K562 (cell line): ENCODE measurements around the gene ATAD3B. TPM values are rescaled to one million over a fixed set of nuclear protein-coding genes. Genes with fewer than 3 reads are reported as not detected.
"Not testable (repeated sequence)": the region's sequence is repeated elsewhere in the genome, so short reads cannot be mapped to it uniquely, and the experiment has no call there.

ENCODE experiments used
- ATAC-seq: fragments of 200-7000 bp; cut with Tn5 transposase; 3 replicates; pipeline ENCODE4 v1.9.1; 2020; ENCODE audit warnings: moderate library complexity
- BruUV-seq: library from RNA; stranded (reverse); fragments of 400-500 nt; replicated peaks from 2 replicates; lab custom pipeline; 2021; lab: Mats Ljungman, UMichigan
- CTCF ChIA-PET: fragments of 300-600 bp; formaldehyde crosslinking; extraction: SDS; loops from one replicate; lab custom pipeline; 2021; ENCODE audit warnings: low intra/inter-chr PET ratio; lab: Yijun Ruan, JAX
- POLR2A ChIA-PET: fragments of 300-600, 350-650 bp; sonication (Branson Sonifier 250); formaldehyde crosslinking; extraction: SDS; loops from one replicate; lab custom pipeline; 2021; ENCODE audit warnings: antibody characterized with exemption, inconsistent platforms; lab: Yijun Ruan, JAX
- DNase-seq, 4 experiments: peaks; one replicate each; pipeline versions ENCODE4 v3.0.0 to v3.0.0-alpha.2; 2011 to 2018; ENCODE audit warnings: low spot score in 3 of 4, mixed read lengths in 3 of 4; ENCODE audit errors: extremely low read depth in 1 of 4
- FAIRE-seq: peaks from 2 replicates; lab custom pipeline; 2011; peaks lifted over from hg19 to GRCh38; lab: Jason Lieb, UNC
- H2AFZ ChIP-seq: 2 replicates; pipeline ENCODE4 v1.6.0; 2011; ENCODE audit warnings: low read depth, low read length, control low read depth, inconsistent platforms
- H3K27ac ChIP-seq: fragments of 200-600 bp; 3 replicates; pipeline ENCODE4 v1.8.0; 2011; ENCODE audit warnings: low read depth, mild to moderate bottlenecking, control low read depth, inconsistent platforms, low read length, moderate library complexity, mixed read lengths; ENCODE audit errors: extremely low read depth
- H3K27me3 ChIP-seq, 2 experiments: fragments of 300-600 bp in 1 of 2; 2 replicates in 1 of 2; 3 replicates in 1 of 2; pipeline versions ENCODE4 v1.6.0 to v1.8.0; 2011; ENCODE audit warnings: inconsistent platforms in 2 of 2, low read length in 2 of 2, mild to moderate bottlenecking in 1 of 2, mixed read lengths in 1 of 2, moderate library complexity in 1 of 2; ENCODE audit not compliant: control insufficient read depth in 2 of 2, insufficient read depth in 2 of 2
- H3K36me3 ChIP-seq: fragments of 300-600 bp; 3 replicates; pipeline ENCODE4 v1.8.0; 2011; ENCODE audit warnings: mild to moderate bottlenecking, low read length, inconsistent platforms; ENCODE audit not compliant: control insufficient read depth, insufficient read depth
- H3K4me1 ChIP-seq, 2 experiments: fragments of 200-600 bp in 1 of 2; replicated peaks in 1 of 2; 2 replicates in 1 of 2; 3 replicates in 1 of 2; pipeline versions ENCODE4 v1.5.1 to v1.8.0; 2011; ENCODE audit warnings: inconsistent platforms in 2 of 2, low read length in 2 of 2, mild to moderate bottlenecking in 1 of 2, mixed read lengths in 1 of 2, moderate library complexity in 1 of 2; ENCODE audit not compliant: control insufficient read depth in 2 of 2, insufficient read depth in 2 of 2
- H3K4me2 ChIP-seq: 2 replicates; pipeline ENCODE4 v1.6.1; 2011; ENCODE audit warnings: low read length, control low read depth, inconsistent platforms, mixed read lengths; ENCODE audit not compliant: insufficient read depth
- H3K4me3 ChIP-seq: fragments of 200-600 bp; sonication (generic), shearing (Covaris generic); 2 replicates; pipeline ENCODE4 v1.5.1; 2016; ENCODE audit warnings: control low read depth, inconsistent platforms
- H3K79me2 ChIP-seq: fragments of 200-600 bp; 3 replicates; pipeline ENCODE4 v1.8.0; 2011; ENCODE audit warnings: low read length, inconsistent platforms; ENCODE audit not compliant: control insufficient read depth, insufficient read depth
- H3K9ac ChIP-seq, 2 experiments: 2 replicates each; pipeline versions ENCODE4 v1.6.0 to v1.6.1; 2011; ENCODE audit warnings: low read depth in 2 of 2, low read length in 2 of 2, control low read depth in 1 of 2, inconsistent platforms in 1 of 2, mild to moderate bottlenecking in 1 of 2, mixed read lengths in 1 of 2; ENCODE audit not compliant: insufficient read depth in 1 of 2
- H3K9me1 ChIP-seq: one replicate; pipeline ENCODE4 v1.6.0; 2011; ENCODE audit warnings: inconsistent platforms, mild to moderate bottlenecking, low read length, moderate library complexity; ENCODE audit not compliant: control insufficient read depth, insufficient read depth
- H3K9me3 ChIP-seq: replicated peaks from 2 replicates; pipeline ENCODE4 v1.5.1; 2011; ENCODE audit warnings: low read depth, low read length, inconsistent platforms; ENCODE audit not compliant: control insufficient read depth, insufficient read depth
- H4K20me1 ChIP-seq: replicated peaks from 2 replicates; pipeline ENCODE4 v1.6.1; 2011; ENCODE audit warnings: low read length, inconsistent platforms, mixed read lengths; ENCODE audit not compliant: control insufficient read depth, insufficient read depth
- ZFP36 ChIP-seq: fragments of 150-350 bp; IDR thresholded peaks from 2 replicates; pipeline ENCODE4 v1.6.1; 2018; ENCODE audit warnings: low read length, low read depth; ENCODE audit not compliant: partially characterized antibody
- WGBS: fragments of 100-300 bp; shearing (Covaris generic); methylation state at CpG from one replicate; pipeline ENCODE4 v1.1.6; 2016; ENCODE audit warnings: low coverage, mixed read lengths; ENCODE audit not compliant: insufficient coverage; ENCODE audit errors: missing lambda C conversion rate; 5-methylcytosine and 5-hydroxymethylcytosine counted together
- in situ Hi-C: fragments of 300-500 bp; cut with MboI; formaldehyde crosslinking; loops from 4 replicates; pipeline ENCODE4 v1.15.0; 2018; ENCODE audit warnings: inconsistent platforms, mixed read lengths
- intact Hi-C: fragments of 100-400 bp; cut with micrococcal nuclease; formaldehyde crosslinking; loops from 2 replicates; pipeline ENCODE4 v1.14.2; 2022
- polyA plus RNA-seq, 8 experiments: library from polyadenylated mRNA; depleted of rRNA in 4 of 8; stranded (reverse) in 5 of 8; unstranded in 3 of 8; fragments of >200 nt; fragmentation: Nextera tagmentation in 2 of 8; fragmentation: Illumina TruSeq in 1 of 8; extraction: Ambion mirVana in 2 of 8; extraction: Trizol in 1 of 8; gene quantifications; 2 replicates each; pipeline versions ENCODE4 v1.2.1 to v1.2.3, GENCODE V29; 2011 to 2014; ENCODE audit warnings: inconsistent platforms in 1 of 8, missing spikeins in 1 of 8
- total RNA-seq, 7 experiments: library from RNA; depleted of rRNA in 6 of 7; stranded (reverse); fragments of >200 nt in 6 of 7; fragmentation: Illumina TruSeq in 2 of 7; extraction: Trizol in 2 of 7; gene quantifications; 2 replicates each; pipeline versions ENCODE4 v1.2.1 to v1.2.3, GENCODE V29; 2011 to 2021; ENCODE audit warnings: low replicate concordance in 1 of 7
- TF ChIP-seq, protein P1 (sequence below): fragments of 450-650 bp; formaldehyde crosslinking; IDR thresholded peaks from 2 replicates; pipeline ENCODE4 v1.4.0; 2020; ENCODE audit warnings: mild to moderate bottlenecking
- TF ChIP-seq, protein P2 (sequence below): fragments of 200-400 bp; formaldehyde crosslinking; IDR thresholded peaks from 2 replicates; pipeline ENCODE4 v1.6.1; 2017; ENCODE audit warnings: mild to moderate bottlenecking, low read depth, low read length, moderate library complexity

Gene ATAD3B
- total and polyA plus RNA-seq, 9 of the 15 experiments (the other 6 are each of a cell fraction or from before 2014, with no cell fraction given) = 0.07 to 113 (median 27.7) TPM

- TF ChIP-seq, protein P1, sequence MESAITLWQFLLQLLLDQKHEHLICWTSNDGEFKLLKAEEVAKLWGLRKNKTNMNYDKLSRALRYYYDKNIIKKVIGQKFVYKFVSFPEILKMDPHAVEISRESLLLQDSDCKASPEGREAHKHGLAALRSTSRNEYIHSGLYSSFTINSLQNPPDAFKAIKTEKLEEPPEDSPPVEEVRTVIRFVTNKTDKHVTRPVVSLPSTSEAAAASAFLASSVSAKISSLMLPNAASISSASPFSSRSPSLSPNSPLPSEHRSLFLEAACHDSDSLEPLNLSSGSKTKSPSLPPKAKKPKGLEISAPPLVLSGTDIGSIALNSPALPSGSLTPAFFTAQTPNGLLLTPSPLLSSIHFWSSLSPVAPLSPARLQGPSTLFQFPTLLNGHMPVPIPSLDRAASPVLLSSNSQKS (CRISPR knock-in tag) = no peak
- TF ChIP-seq ZFP36 = no peak
- TF ChIP-seq, protein P2, sequence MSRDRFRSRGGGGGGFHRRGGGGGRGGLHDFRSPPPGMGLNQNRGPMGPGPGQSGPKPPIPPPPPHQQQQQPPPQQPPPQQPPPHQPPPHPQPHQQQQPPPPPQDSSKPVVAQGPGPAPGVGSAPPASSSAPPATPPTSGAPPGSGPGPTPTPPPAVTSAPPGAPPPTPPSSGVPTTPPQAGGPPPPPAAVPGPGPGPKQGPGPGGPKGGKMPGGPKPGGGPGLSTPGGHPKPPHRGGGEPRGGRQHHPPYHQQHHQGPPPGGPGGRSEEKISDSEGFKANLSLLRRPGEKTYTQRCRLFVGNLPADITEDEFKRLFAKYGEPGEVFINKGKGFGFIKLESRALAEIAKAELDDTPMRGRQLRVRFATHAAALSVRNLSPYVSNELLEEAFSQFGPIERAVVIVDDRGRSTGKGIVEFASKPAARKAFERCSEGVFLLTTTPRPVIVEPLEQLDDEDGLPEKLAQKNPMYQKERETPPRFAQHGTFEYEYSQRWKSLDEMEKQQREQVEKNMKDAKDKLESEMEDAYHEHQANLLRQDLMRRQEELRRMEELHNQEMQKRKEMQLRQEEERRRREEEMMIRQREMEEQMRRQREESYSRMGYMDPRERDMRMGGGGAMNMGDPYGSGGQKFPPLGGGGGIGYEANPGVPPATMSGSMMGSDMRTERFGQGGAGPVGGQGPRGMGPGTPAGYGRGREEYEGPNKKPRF = no peak
Measured at GRCh38 chr1:1491601-1492000, 20.0 kb downstream of the ATAD3B start (continued).

- Histone ChIP-seq H3K36me3 (peaks cover 68% of the 10 kb centered on the region; the same call in 2 of the 3 replicates), H3K9me3 (peaks cover 16% of the 10 kb centered on the region)
- H2AFZ ChIP-seq, H4K20me1 ChIP-seq, ATAC-seq, H3K9ac ChIP-seq, BruUV-seq, H3K9me1 ChIP-seq, H3K27me3 ChIP-seq, in situ Hi-C loops, FAIRE-seq, POLR2A ChIA-PET, intact Hi-C loops, H3K4me1 ChIP-seq, CTCF ChIA-PET, H3K4me3 ChIP-seq, H3K27ac ChIP-seq, H3K79me2 ChIP-seq, H3K4me2 ChIP-seq: not testable (repeated sequence)
- 98% methylated on average over 15 of the region's 22 CpGs for WGBS
- DNase-seq = peak in 1 of 4 experiments; percentile 2
Measured at GRCh38 chr1:1494311-1494710, 22.7 kb downstream of the ATAD3B start.

GRCh38 chr1:1495461-1495975, 24.0 kb downstream of the ATAD3B start:
- H3K27ac ChIP-seq, H3K9me1 ChIP-seq, BruUV-seq, ATAC-seq, H3K4me2 ChIP-seq, H2AFZ ChIP-seq, POLR2A ChIA-PET, H4K20me1 ChIP-seq, intact Hi-C loops, H3K79me2 ChIP-seq, FAIRE-seq, CTCF ChIA-PET, H3K4me1 ChIP-seq, H3K4me3 ChIP-seq, H3K27me3 ChIP-seq, H3K9ac ChIP-seq: not testable (repeated sequence)
- Histone ChIP-seq H3K9me3 (peaks cover 14% of the 10 kb centered on the region), H3K36me3 (peaks cover 56% of the 10 kb centered on the region; the same call in 2 of the 3 replicates)
- peak in 2 of 4 experiments; percentile 13 to 16 for DNase-seq
- in situ Hi-C loops = loop anchor here (5.0 kb wide), 1 partner anchor 48 kb away; the partner anchor contains the start of gene ATAD3C
- WGBS = 92% methylated on average over 13 of the region's 18 CpGs
